ENCODE data around the gene CDH22. TPM values are rescaled to one million over a fixed set of nuclear protein-coding genes. Genes with fewer than 3 reads are reported as not detected.
A peak's percentile ranks its signal among the peaks of the same experiment; 100 is the strongest.

Gene CDH22
- total RNA-seq, 2 experiments from 2014 or later, result not detected

GRCh38 chr20:46206025-46206424 is 102.3 kb downstream of the CDH22 start:
- ChIA-PET CTCF (interaction anchor here (0.8 to 1.0 kb wide), 2 partner anchors 10 to 31 kb away, joined by 3 to 4 read pairs; no protein-coding TSS in a partner anchor), POLR2A (no interaction called here)
- H3K27me3 Mint-ChIP-seq, result peaks cover 21% of the 10 kb centered on the region
- peak; percentile 10 for DNase-seq
- intact Hi-C loops (cut with DNase I, micrococcal nuclease), result no loop called here
- ATAC-seq, result peak; percentile 64
- no peak overlapping the region for H3K4me3 Mint-ChIP-seq
- peaks cover 18% of the 10 kb centered on the region for H3K4me1 Mint-ChIP-seq
- H3K9me3 Mint-ChIP-seq (ENCODE audit: low read depth), result no peaks in the 10 kb centered on the region
- H3K36me3 Mint-ChIP-seq (ENCODE audit: low read depth), result no peaks in the 10 kb centered on the region
- no peak overlapping the region for H3K27ac Mint-ChIP-seq

- Mint-ChIP-seq H3K4me1 (peaks cover 18% of the 10 kb centered on the region), H3K4me3 (no peak overlapping the region), H3K27ac (no peak overlapping the region), H3K36me3 (ENCODE audit: low read depth) (no peaks in the 10 kb centered on the region), H3K27me3 (peaks cover 21% of the 10 kb centered on the region), H3K9me3 (ENCODE audit: low read depth) (no peaks in the 10 kb centered on the region)
- no peak for DNase-seq
- CTCF ChIA-PET, result interaction anchor here (0.5 to 1.0 kb wide), 3 partner anchors 9 to 30 kb away, joined by 3 to 4 read pairs (median 3); no protein-coding TSS in a partner anchor
- POLR2A ChIA-PET, result no interaction called here
- no peak for ATAC-seq
- intact Hi-C loops (cut with DNase I, micrococcal nuclease), result no loop called here
Observed at GRCh38 chr20:46205349-46205748, 102.9 kb downstream of the CDH22 start.

GRCh38 chr20:46204594-46205186 is 103.6 kb downstream of the CDH22 start:
- H3K4me1 Mint-ChIP-seq, result peaks cover 18% of the 10 kb centered on the region
- intact Hi-C loops (cut with DNase I, micrococcal nuclease), result no loop called here
- no peaks in the 10 kb centered on the region for H3K36me3 Mint-ChIP-seq (ENCODE audit: low read depth)
- ChIA-PET POLR2A (no interaction called here), CTCF (no interaction called here)
- DNase-seq, result no peak
- H3K4me3 Mint-ChIP-seq, result no peak overlapping the region
- no peak overlapping the region for H3K27ac Mint-ChIP-seq
- peaks cover 22% of the 10 kb centered on the region for H3K27me3 Mint-ChIP-seq
- H3K9me3 Mint-ChIP-seq (ENCODE audit: low read depth), result no peaks in the 10 kb centered on the region
- ATAC-seq, result no peak

- DNase-seq, result no peak
- POLR2A ChIA-PET, result no interaction called here
- no peak overlapping the region for H3K27ac Mint-ChIP-seq
- H3K9me3 Mint-ChIP-seq (ENCODE audit: low read depth), result no peaks in the 10 kb centered on the region
- H3K27me3 Mint-ChIP-seq, result peaks cover 24% of the 10 kb centered on the region
- intact Hi-C loops (cut with DNase I, micrococcal nuclease), result no loop called here
- ATAC-seq, result no peak
- H3K36me3 Mint-ChIP-seq (ENCODE audit: low read depth), result no peaks in the 10 kb centered on the region
- H3K4me1 Mint-ChIP-seq, result peaks cover 18% of the 10 kb centered on the region
- CTCF ChIA-PET, result no interaction called here
- no peak overlapping the region for H3K4me3 Mint-ChIP-seq
Observed at GRCh38 chr20:46203510-46203837, 104.8 kb downstream of the CDH22 start.

- intact Hi-C loops (cut with DNase I, micrococcal nuclease), result no loop called here
- Mint-ChIP-seq H3K36me3 (ENCODE audit: low read depth) (no peaks in the 10 kb centered on the region), H3K9me3 (ENCODE audit: low read depth) (no peaks in the 10 kb centered on the region), H3K27ac (no peak overlapping the region), H3K27me3 (peaks cover 29% of the 10 kb centered on the region), H3K4me1 (peaks cover 18% of the 10 kb centered on the region), H3K4me3 (no peak overlapping the region)
- DNase-seq, result no peak
- no peak for ATAC-seq
- ChIA-PET CTCF (interaction anchor here (0.5 kb wide), 1 partner anchor 73 kb away, joined by 4 read pairs; no protein-coding TSS in a partner anchor), POLR2A (no interaction called here)
Observed at GRCh38 chr20:46202766-46203509, 105.4 kb downstream of the CDH22 start.

- POLR2A ChIA-PET, result no interaction called here
- Mint-ChIP-seq H3K4me3 (no peak overlapping the region), H3K27me3 (peaks cover 29% of the 10 kb centered on the region), H3K9me3 (ENCODE audit: low read depth) (no peaks in the 10 kb centered on the region), H3K27ac (no peak overlapping the region), H3K36me3 (ENCODE audit: low read depth) (no peaks in the 10 kb centered on the region), H3K4me1 (peaks cover 10% of the 10 kb centered on the region)
- ATAC-seq, result no peak
- intact Hi-C loops (cut with DNase I, micrococcal nuclease), result no loop called here
- CTCF ChIA-PET, result no interaction called here
- no peak for DNase-seq
Observed at GRCh38 chr20:46200582-46201570, 107.4 kb downstream of the CDH22 start.

- H3K27me3 Mint-ChIP-seq, result peaks cover 29% of the 10 kb centered on the region
- CTCF ChIA-PET, result no interaction called here
Observed at GRCh38 chr20:46199198-46199597, 109.1 kb downstream of the CDH22 start.

GRCh38 chr20:46196990-46197389 is 111.3 kb downstream of the CDH22 start:
- no peak overlapping the region for H3K27ac Mint-ChIP-seq
- no peaks in the 10 kb centered on the region for H3K36me3 Mint-ChIP-seq (ENCODE audit: low read depth)
- no peaks in the 10 kb centered on the region for H3K9me3 Mint-ChIP-seq (ENCODE audit: low read depth)
- POLR2A ChIA-PET, result no interaction called here
- CTCF ChIA-PET, result interaction anchor here (0.6 to 0.8 kb wide), 4 partner anchors 9 to 67 kb away, joined by 3 to 4 read pairs (median 3); no protein-coding TSS in a partner anchor
- H3K4me3 Mint-ChIP-seq, result no peak overlapping the region
- H3K4me1 Mint-ChIP-seq, result no peaks in the 10 kb centered on the region
- intact Hi-C loops (cut with DNase I, micrococcal nuclease), result no loop called here
- no peak for DNase-seq
- H3K27me3 Mint-ChIP-seq, result peaks cover 29% of the 10 kb centered on the region
- ATAC-seq, result no peak

More at GRCh38 chr20:46199198-46199597, 109.1 kb downstream of the CDH22 start:
- ATAC-seq (peak; percentile 57), DNase-seq (peak; percentile 49)
- Mint-ChIP-seq H3K9me3 (ENCODE audit: low read depth) (no peaks in the 10 kb centered on the region), H3K36me3 (ENCODE audit: low read depth) (no peaks in the 10 kb centered on the region), H3K27ac (no peak overlapping the region), H3K4me1 (no peaks in the 10 kb centered on the region), H3K4me3 (no peak overlapping the region)
- POLR2A ChIA-PET, result no interaction called here
- intact Hi-C loops (cut with DNase I, micrococcal nuclease), result no loop called here

- Mint-ChIP-seq H3K4me3 (no peak overlapping the region), H3K36me3 (ENCODE audit: low read depth) (no peaks in the 10 kb centered on the region), H3K27ac (no peak overlapping the region), H3K4me1 (no peaks in the 10 kb centered on the region), H3K27me3 (peaks cover 21% of the 10 kb centered on the region), H3K9me3 (ENCODE audit: low read depth) (no peaks in the 10 kb centered on the region)
- intact Hi-C loops (cut with DNase I, micrococcal nuclease), result no loop called here
- no peak for DNase-seq
- ATAC-seq, result no peak
- POLR2A ChIA-PET, result no interaction called here
- CTCF ChIA-PET, result no interaction called here
Observed at GRCh38 chr20:46195264-46196036, 112.8 kb downstream of the CDH22 start.

- peaks cover 16% of the 10 kb centered on the region for H3K27me3 Mint-ChIP-seq
Observed at GRCh38 chr20:46194409-46194808, 113.9 kb downstream of the CDH22 start.

GRCh38 chr20:46192376-46192944 is 115.8 kb downstream of the CDH22 start:
- POLR2A ChIA-PET, result no interaction called here

More at GRCh38 chr20:46194409-46194808, 113.9 kb downstream of the CDH22 start:
- Mint-ChIP-seq H3K9me3 (ENCODE audit: low read depth) (no peaks in the 10 kb centered on the region), H3K4me3 (no peak overlapping the region), H3K27ac (no peak overlapping the region), H3K36me3 (ENCODE audit: low read depth) (no peaks in the 10 kb centered on the region), H3K4me1 (no peaks in the 10 kb centered on the region)
- CTCF ChIA-PET, result no interaction called here
- ATAC-seq, result no peak
- POLR2A ChIA-PET, result no interaction called here
- intact Hi-C loops (cut with DNase I, micrococcal nuclease), result no loop called here
- no peak for DNase-seq

More at GRCh38 chr20:46192376-46192944, 115.8 kb downstream of the CDH22 start:
- Mint-ChIP-seq H3K36me3 (ENCODE audit: low read depth) (no peaks in the 10 kb centered on the region), H3K27ac (no peak overlapping the region), H3K27me3 (peaks cover 4% of the 10 kb centered on the region), H3K4me1 (no peaks in the 10 kb centered on the region), H3K9me3 (ENCODE audit: low read depth) (no peaks in the 10 kb centered on the region), H3K4me3 (no peak overlapping the region)
- DNase-seq (no peak), ATAC-seq (no peak)
- intact Hi-C loops (cut with DNase I, micrococcal nuclease), result no loop called here
- CTCF ChIA-PET, result no interaction called here

All from activated CD4-positive, alpha-beta T cell treated with anti-CD3 and anti-CD28 coated beads for 36 hours (primary cell).